Memory B cell (primary cell): Measurements from ENCODE around the gene LEMD1.
A peak's percentile ranks its signal among the peaks of the same experiment; 100 is the strongest.

Experiments
- ATAC-seq: fragments of 150-1000 bp; cut with Tn5 transposase; 2 replicates; pipeline ENCODE4 v1.10.0; 2021; ENCODE audit warnings: low read depth, mild to moderate bottlenecking, moderate library complexity
- DNase-seq, 2 donors: peaks; one replicate each; pipeline ENCODE4 v3.0.0; 2022; ENCODE audit warnings: low spot score in 2 of 2
- H3K27ac Mint-ChIP-seq: one replicate; pipeline ENCODE4 v1.8.0; 2022; ENCODE audit warnings: mild to moderate bottlenecking, moderate library complexity, mixed read lengths
- H3K27me3 Mint-ChIP-seq: one replicate; pipeline ENCODE4 v1.8.0; 2022; ENCODE audit warnings: mixed read lengths
- H3K36me3 Mint-ChIP-seq: one replicate; pipeline ENCODE4 v1.8.0; 2022; ENCODE audit warnings: mild to moderate bottlenecking, mixed read lengths
- H3K4me1 Mint-ChIP-seq: one replicate; pipeline ENCODE4 v1.8.0; 2022; ENCODE audit warnings: mixed read lengths
- H3K4me3 Mint-ChIP-seq: one replicate; pipeline ENCODE4 v1.8.0; 2022; ENCODE audit warnings: mild to moderate bottlenecking, moderate library complexity, mixed read lengths
- H3K9me3 Mint-ChIP-seq: one replicate; pipeline ENCODE4 v1.8.0; 2022; ENCODE audit warnings: mixed read lengths

The LEMD1 gene

GRCh38 chr1:205353612-205354011 is 68.2 kb downstream of the LEMD1 start:
- ATAC-seq (no peak), DNase-seq (no peak)
- Mint-ChIP-seq H3K27me3 (peaks cover 14% of the 10 kb centered on the region), H3K4me3 (no peak overlapping the region), H3K27ac (no peak overlapping the region), H3K9me3 (no peaks in the 10 kb centered on the region), H3K4me1 (peaks cover 35% of the 10 kb centered on the region), H3K36me3 (no peaks in the 10 kb centered on the region)

GRCh38 chr1:205353191-205353590 is 68.7 kb downstream of the LEMD1 start:
- peaks cover 39% of the 10 kb centered on the region for H3K4me1 Mint-ChIP-seq
- peaks cover 13% of the 10 kb centered on the region for H3K27me3 Mint-ChIP-seq

GRCh38 chr1:205351984-205352713 is 69.7 kb downstream of the LEMD1 start:
- H3K9me3 Mint-ChIP-seq: no peaks in the 10 kb centered on the region
- peaks cover 42% of the 10 kb centered on the region for H3K4me1 Mint-ChIP-seq
- H3K27me3 Mint-ChIP-seq: peaks cover 8% of the 10 kb centered on the region
- H3K4me3 Mint-ChIP-seq: no peak overlapping the region
- no peak for DNase-seq
- H3K27ac Mint-ChIP-seq: no peak overlapping the region
- no peak for ATAC-seq
- no peaks in the 10 kb centered on the region for H3K36me3 Mint-ChIP-seq

More at GRCh38 chr1:205353191-205353590, 68.7 kb downstream of the LEMD1 start:
- DNase-seq (no peak), ATAC-seq (no peak)
- Mint-ChIP-seq H3K36me3 (no peaks in the 10 kb centered on the region), H3K27ac (no peak overlapping the region), H3K9me3 (no peaks in the 10 kb centered on the region), H3K4me3 (no peak overlapping the region)

- ATAC-seq (no peak), DNase-seq (no peak)
- no peak overlapping the region for H3K4me3 Mint-ChIP-seq
- no peak overlapping the region for H3K27ac Mint-ChIP-seq
- H3K4me1 Mint-ChIP-seq: peaks cover 40% of the 10 kb centered on the region
- H3K27me3 Mint-ChIP-seq: peaks cover 6% of the 10 kb centered on the region
- H3K9me3 Mint-ChIP-seq: no peaks in the 10 kb centered on the region
- no peaks in the 10 kb centered on the region for H3K36me3 Mint-ChIP-seq
Measured at GRCh38 chr1:205350691-205351141, 71.1 kb downstream of the LEMD1 start.

- DNase-seq (no peak), ATAC-seq (peak; percentile 58)
- Mint-ChIP-seq H3K4me1 (peaks cover 38% of the 10 kb centered on the region), H3K27ac (no peak overlapping the region), H3K4me3 (peak overlapping the region; percentile 24), H3K9me3 (no peaks in the 10 kb centered on the region), H3K36me3 (no peaks in the 10 kb centered on the region), H3K27me3 (peaks cover 5% of the 10 kb centered on the region)
Measured at GRCh38 chr1:205350124-205350523, 71.7 kb downstream of the LEMD1 start.

- Mint-ChIP-seq H3K27ac (no peak overlapping the region), H3K4me3 (peak overlapping the region; percentile 6), H3K27me3 (peaks cover 7% of the 10 kb centered on the region), H3K4me1 (peaks cover 42% of the 10 kb centered on the region), H3K9me3 (no peaks in the 10 kb centered on the region), H3K36me3 (no peaks in the 10 kb centered on the region)
- DNase-seq (no peak), ATAC-seq (peak; percentile 67)
Measured at GRCh38 chr1:205348554-205349487, 73.0 kb downstream of the LEMD1 start.

GRCh38 chr1:205346956-205347574 is 74.8 kb downstream of the LEMD1 start:
- Mint-ChIP-seq H3K27me3 (peaks cover 7% of the 10 kb centered on the region), H3K36me3 (no peaks in the 10 kb centered on the region), H3K4me3 (no peak overlapping the region), H3K4me1 (peaks cover 43% of the 10 kb centered on the region), H3K27ac (no peak overlapping the region), H3K9me3 (no peaks in the 10 kb centered on the region)
- no peak for DNase-seq
- no peak for ATAC-seq

GRCh38 chr1:205345761-205346160 is 76.1 kb downstream of the LEMD1 start:
- H3K9me3 Mint-ChIP-seq: no peaks in the 10 kb centered on the region
- peaks cover 7% of the 10 kb centered on the region for H3K27me3 Mint-ChIP-seq
- no peaks in the 10 kb centered on the region for H3K36me3 Mint-ChIP-seq
- H3K27ac Mint-ChIP-seq: no peak overlapping the region
- no peak overlapping the region for H3K4me3 Mint-ChIP-seq
- H3K4me1 Mint-ChIP-seq: peaks cover 42% of the 10 kb centered on the region
- no peak for ATAC-seq
- no peak for DNase-seq

- H3K36me3 Mint-ChIP-seq: no peaks in the 10 kb centered on the region
- H3K9me3 Mint-ChIP-seq: no peaks in the 10 kb centered on the region
- H3K27ac Mint-ChIP-seq: peak overlapping the region; percentile 32
- H3K4me3 Mint-ChIP-seq: peak overlapping the region; percentile 77
- H3K4me1 Mint-ChIP-seq: peaks cover 33% of the 10 kb centered on the region
- DNase-seq (peak; percentile 33 to 44), ATAC-seq (peak; percentile 66)
- H3K27me3 Mint-ChIP-seq: peaks cover 7% of the 10 kb centered on the region
Measured at GRCh38 chr1:205344066-205344928, 77.6 kb downstream of the LEMD1 start.

GRCh38 chr1:205343431-205344065 is 78.3 kb downstream of the LEMD1 start:
- Mint-ChIP-seq H3K9me3 (no peaks in the 10 kb centered on the region), H3K36me3 (no peaks in the 10 kb centered on the region), H3K4me3 (peak overlapping the region; percentile 77), H3K4me1 (peaks cover 28% of the 10 kb centered on the region), H3K27ac (no peak overlapping the region), H3K27me3 (peaks cover 7% of the 10 kb centered on the region)
- ATAC-seq (peak; percentile 34), DNase-seq (no peak)

- DNase-seq (no peak), ATAC-seq (no peak)
- Mint-ChIP-seq H3K36me3 (no peaks in the 10 kb centered on the region), H3K27ac (no peak overlapping the region), H3K4me3 (peak overlapping the region; percentile 70), H3K9me3 (no peaks in the 10 kb centered on the region), H3K27me3 (peaks cover 7% of the 10 kb centered on the region), H3K4me1 (peaks cover 22% of the 10 kb centered on the region)
Measured at GRCh38 chr1:205342986-205343385, 78.9 kb downstream of the LEMD1 start.

GRCh38 chr1:205340676-205341075 is 81.2 kb downstream of the LEMD1 start:
- H3K4me1 Mint-ChIP-seq: peaks cover 19% of the 10 kb centered on the region
- no peak overlapping the region for H3K4me3 Mint-ChIP-seq
- no peak overlapping the region for H3K27ac Mint-ChIP-seq
- H3K36me3 Mint-ChIP-seq: no peaks in the 10 kb centered on the region
- peaks cover 4% of the 10 kb centered on the region for H3K27me3 Mint-ChIP-seq
- DNase-seq: no peak
- H3K9me3 Mint-ChIP-seq: no peaks in the 10 kb centered on the region
- ATAC-seq: no peak

GRCh38 chr1:205339717-205340116 is 82.1 kb downstream of the LEMD1 start:
- Mint-ChIP-seq H3K36me3 (no peaks in the 10 kb centered on the region), H3K4me3 (no peak overlapping the region), H3K9me3 (no peaks in the 10 kb centered on the region), H3K4me1 (peaks cover 17% of the 10 kb centered on the region), H3K27ac (no peak overlapping the region), H3K27me3 (peaks cover 3% of the 10 kb centered on the region)
- no peak for DNase-seq
- ATAC-seq: no peak
